Esophagus squamous epithelium (tissue), 4 donors: ENCODE results near the gene STK35.

Experiments
- POLR2A ChIP-seq, 4 donors: fragments of 450-650 bp; IDR thresholded peaks; one replicate each; pipeline ENCODE4 v1.6.1; 2017; ENCODE audit warnings: antibody characterized with exemption in 4 of 4, mild to moderate bottlenecking in 4 of 4, moderate library complexity in 3 of 4
- TF ChIP-seq, protein P1 (sequence below), 6 experiments: fragments of 450-650 bp in 4 of 6; fragments of 200-600 bp in 2 of 6; sonication (generic) in 2 of 6; IDR thresholded peaks; one replicate each; pipeline ENCODE4 v1.5.1; 2016 to 2019; ENCODE audit warnings: antibody characterized with exemption in 6 of 6, mild to moderate bottlenecking in 4 of 6, moderate library complexity in 4 of 6

DNA sequence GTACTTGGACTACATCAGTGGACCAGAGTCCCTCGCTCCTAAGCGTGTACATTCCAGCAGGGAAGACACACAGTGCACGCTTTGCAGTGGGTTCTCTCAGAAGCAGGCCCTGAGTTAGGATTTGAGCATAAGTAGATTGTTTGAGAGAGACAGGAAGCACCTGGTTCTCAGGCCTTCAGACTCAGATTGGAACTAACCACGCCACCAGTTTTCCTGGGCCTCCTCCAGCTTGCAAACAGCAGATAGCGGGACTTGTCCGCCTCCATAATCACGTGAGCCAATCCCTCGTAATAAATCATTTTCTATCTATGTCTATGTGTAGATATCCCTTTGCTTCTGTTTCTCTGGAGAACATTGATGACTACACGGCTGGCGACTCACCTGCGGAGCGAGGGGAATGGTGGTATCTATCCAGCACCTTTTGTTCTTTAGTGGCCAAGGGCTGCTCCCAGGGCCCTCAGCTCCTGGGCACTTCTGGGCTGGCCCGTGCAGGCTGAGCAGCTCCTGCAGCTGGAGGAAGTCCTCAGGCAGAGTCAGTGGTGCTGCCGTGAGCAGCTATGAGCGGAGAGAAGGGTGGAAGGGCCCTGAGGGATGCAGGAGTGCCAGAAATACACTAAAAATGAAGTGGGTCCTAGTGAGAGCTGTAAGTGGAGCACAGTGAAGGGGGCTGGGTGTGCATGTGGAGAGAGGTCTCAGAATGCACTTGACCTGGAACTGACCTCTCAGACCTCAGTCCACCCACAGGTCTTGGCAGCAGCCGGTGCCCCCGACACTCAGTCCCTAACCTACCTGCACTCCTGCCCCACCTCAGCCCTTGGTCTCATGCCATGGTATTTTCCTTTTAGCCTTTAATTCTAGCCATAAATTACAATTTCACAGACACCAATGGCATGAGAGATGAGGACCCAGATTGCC, 76.9 kb downstream of the STK35 start:
- TF ChIP-seq, protein P1, sequence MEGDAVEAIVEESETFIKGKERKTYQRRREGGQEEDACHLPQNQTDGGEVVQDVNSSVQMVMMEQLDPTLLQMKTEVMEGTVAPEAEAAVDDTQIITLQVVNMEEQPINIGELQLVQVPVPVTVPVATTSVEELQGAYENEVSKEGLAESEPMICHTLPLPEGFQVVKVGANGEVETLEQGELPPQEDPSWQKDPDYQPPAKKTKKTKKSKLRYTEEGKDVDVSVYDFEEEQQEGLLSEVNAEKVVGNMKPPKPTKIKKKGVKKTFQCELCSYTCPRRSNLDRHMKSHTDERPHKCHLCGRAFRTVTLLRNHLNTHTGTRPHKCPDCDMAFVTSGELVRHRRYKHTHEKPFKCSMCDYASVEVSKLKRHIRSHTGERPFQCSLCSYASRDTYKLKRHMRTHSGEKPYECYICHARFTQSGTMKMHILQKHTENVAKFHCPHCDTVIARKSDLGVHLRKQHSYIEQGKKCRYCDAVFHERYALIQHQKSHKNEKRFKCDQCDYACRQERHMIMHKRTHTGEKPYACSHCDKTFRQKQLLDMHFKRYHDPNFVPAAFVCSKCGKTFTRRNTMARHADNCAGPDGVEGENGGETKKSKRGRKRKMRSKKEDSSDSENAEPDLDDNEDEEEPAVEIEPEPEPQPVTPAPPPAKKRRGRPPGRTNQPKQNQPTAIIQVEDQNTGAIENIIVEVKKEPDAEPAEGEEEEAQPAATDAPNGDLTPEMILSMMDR (IDR thresholded peaks at IDR 0.05) = no peak
- no peak for TF ChIP-seq POLR2A (IDR thresholded peaks at IDR 0.05)
